IMR-90 (cell line): Measurements from ENCODE around the gene HLA-A. TPM values are rescaled to one million over a fixed set of nuclear protein-coding genes. Genes with fewer than 3 reads are reported as not detected.

ENCODE experiments used
- ATAC-seq: fragments of 200-7000 bp; cut with Tn5 transposase; 2 replicates; pipeline ENCODE4 v1.9.1; 2020; ENCODE audit warnings: low read depth, mild to moderate bottlenecking, moderate library complexity
- BruUV-seq: library from RNA; stranded (reverse); fragments of 400-500 nt; replicated peaks from 2 replicates; lab custom pipeline; 2021; lab: Mats Ljungman, UMichigan
- CTCF ChIA-PET: fragments of 300-600 bp; formaldehyde crosslinking; extraction: SDS; loops from one replicate; lab custom pipeline; 2021; ENCODE audit warnings: antibody characterized with exemption; lab: Yijun Ruan, JAX
- POLR2A ChIA-PET: fragments of 300-600 bp; sonication (Branson Sonifier 250); formaldehyde crosslinking; loops from one replicate; lab custom pipeline; 2022; ENCODE audit warnings: antibody characterized with exemption; ENCODE audit not compliant: unreplicated experiment; lab: Charles Lee
- DNase-seq: peaks from one replicate; pipeline ENCODE4 v3.0.0; 2013
- H2AFZ ChIP-seq: replicated peaks from 2 replicates; pipeline ENCODE3; 2013; ENCODE audit warnings: low read length, mild to moderate bottlenecking; ENCODE audit not compliant: poor library complexity
- H2AK5ac ChIP-seq: 2 replicates; pipeline ENCODE4 v1.6.1; 2013; ENCODE audit warnings: low read depth, low read length, inconsistent platforms
- H2AK9ac ChIP-seq: replicated peaks from 2 replicates; pipeline ENCODE3; 2013; ENCODE audit warnings: mild to moderate bottlenecking, low read depth, low read length, moderate library complexity; ENCODE audit not compliant: poor library complexity
- H2BK120ac ChIP-seq: 2 replicates; pipeline ENCODE4 v1.6.1; 2013; ENCODE audit warnings: low read depth, low read length, inconsistent platforms
- H2BK15ac ChIP-seq: 3 replicates; pipeline ENCODE4 v1.6.1; 2013; ENCODE audit warnings: low read depth, low read length, inconsistent platforms
- H2BK20ac ChIP-seq: 2 replicates; pipeline ENCODE4 v1.6.1; 2013; ENCODE audit warnings: low read depth, mild to moderate bottlenecking, inconsistent platforms, low read length, moderate library complexity
- H2BK5ac ChIP-seq: 2 replicates; pipeline ENCODE4 v1.6.1; 2013; ENCODE audit warnings: mild to moderate bottlenecking, low read depth, low read length, inconsistent platforms; ENCODE audit not compliant: poor library complexity, severe bottlenecking
- H3K14ac ChIP-seq: replicated peaks from 2 replicates; pipeline ENCODE4 v1.6.1; 2013; ENCODE audit warnings: low read depth, low read length, inconsistent platforms
- H3K18ac ChIP-seq: 2 replicates; pipeline ENCODE4 v1.6.1; 2013; ENCODE audit warnings: low read depth, low read length, control low read depth
- H3K23ac ChIP-seq: 2 replicates; pipeline ENCODE4 v1.6.1; 2013; ENCODE audit warnings: low read depth, low read length, inconsistent platforms
- H3K27ac ChIP-seq: 2 replicates; pipeline ENCODE4 v1.5.1; 2013; ENCODE audit warnings: mild to moderate bottlenecking, control low read depth, low read length; ENCODE audit not compliant: insufficient read depth
- H3K27me3 ChIP-seq: 2 replicates; pipeline ENCODE4 v1.6.1; 2013; ENCODE audit warnings: low read length; ENCODE audit not compliant: control insufficient read depth, insufficient read depth
- H3K36me3 ChIP-seq: 2 replicates; pipeline ENCODE4 v1.6.1; 2013; ENCODE audit warnings: low read length, mixed read lengths; ENCODE audit not compliant: control insufficient read depth, insufficient read depth
- H3K4ac ChIP-seq: 2 replicates; pipeline ENCODE4 v1.6.1; 2013; ENCODE audit warnings: low read depth, low read length, inconsistent platforms
- H3K4me1 ChIP-seq: 2 replicates; pipeline ENCODE4 v1.6.1; 2013; ENCODE audit warnings: low read length, mixed read lengths; ENCODE audit not compliant: control insufficient read depth, insufficient read depth
- H3K4me2 ChIP-seq: 2 replicates; pipeline ENCODE4 v1.6.1; 2013; ENCODE audit warnings: low read depth, mild to moderate bottlenecking, control low read depth, low read length, moderate library complexity
- H3K4me3 ChIP-seq: 2 replicates; pipeline ENCODE4 v1.5.1; 2013; ENCODE audit warnings: low read depth, mild to moderate bottlenecking, control low read depth, low read length, moderate library complexity; ENCODE audit not compliant: insufficient read depth
- H3K56ac ChIP-seq: 2 replicates; pipeline ENCODE4 v1.6.1; 2013; ENCODE audit warnings: low read length, inconsistent platforms; ENCODE audit not compliant: insufficient read depth; ENCODE audit errors: extremely low read depth
- H3K79me1 ChIP-seq, 2 experiments: 2 replicates each; pipeline ENCODE4 v1.6.1; 2013; ENCODE audit warnings: low read length in 2 of 2, inconsistent platforms in 1 of 2, low read depth in 1 of 2
- H3K9ac ChIP-seq: 2 replicates; pipeline ENCODE4 v1.6.1; 2013; ENCODE audit warnings: low read depth, low read length, control low read depth
- H3K9me1 ChIP-seq: 2 replicates; pipeline ENCODE4 v1.6.1; 2013; ENCODE audit warnings: low read length, inconsistent platforms; ENCODE audit not compliant: insufficient read depth
- H3K9me3 ChIP-seq: 2 replicates; pipeline ENCODE4 v1.6.1; 2013; ENCODE audit warnings: low read length; ENCODE audit not compliant: control insufficient read depth, insufficient read depth
- H4K20me1 ChIP-seq: 2 replicates; pipeline ENCODE4 v1.6.1; 2013; ENCODE audit warnings: low read length, inconsistent platforms; ENCODE audit not compliant: insufficient read depth
- H4K5ac ChIP-seq: 2 replicates; pipeline ENCODE4 v1.6.1; 2013; ENCODE audit warnings: mild to moderate bottlenecking, low read depth, low read length, control low read depth
- H4K8ac ChIP-seq, 2 experiments: 2 replicates each; pipeline ENCODE4 v1.6.1; 2013; ENCODE audit warnings: low read depth in 2 of 2, low read length in 2 of 2, control low read depth in 1 of 2, inconsistent platforms in 1 of 2
- H4K91ac ChIP-seq: 2 replicates; pipeline ENCODE4 v1.6.1; 2013; ENCODE audit warnings: low read depth, low read length, inconsistent platforms; ENCODE audit not compliant: insufficient read depth
- BHLHE40 ChIP-seq: fragments of 150-350 bp; IDR thresholded peaks from 2 replicates; pipeline ENCODE4 v1.6.1; 2016; ENCODE audit warnings: mild to moderate bottlenecking, low read depth, low read length
- CEBPB ChIP-seq: IDR thresholded peaks from 2 replicates; pipeline ENCODE4 v1.6.1; 2012; ENCODE audit warnings: low read depth, low read length, improper control_type of control experiment
- CHD1 ChIP-seq: IDR thresholded peaks from 2 replicates; pipeline ENCODE4 v1.6.1; 2012; ENCODE audit warnings: low read depth, low read length, improper control_type of control experiment
- MAZ ChIP-seq: IDR thresholded peaks from 2 replicates; pipeline ENCODE4 v1.6.1; 2012; ENCODE audit warnings: low read depth, mild to moderate bottlenecking, low read length, improper control_type of control experiment, moderate library complexity, borderline replicate concordance
- POLR2A ChIP-seq: IDR thresholded peaks from 2 replicates; pipeline ENCODE4 v1.6.1; 2012; ENCODE audit warnings: mild to moderate bottlenecking, low read depth, low read length
- RCOR1 ChIP-seq: IDR thresholded peaks from 2 replicates; pipeline ENCODE4 v1.6.1; 2012; ENCODE audit warnings: mild to moderate bottlenecking, low read length, improper control_type of control experiment; ENCODE audit not compliant: insufficient replicate concordance
- RFX5 ChIP-seq: IDR thresholded peaks from 2 replicates; pipeline ENCODE4 v1.8.0; 2012; ENCODE audit warnings: low read depth, mild to moderate bottlenecking, low read length, moderate library complexity
- WGBS, 2 experiments: methylation state at CpG; one replicate each; pipeline versions ENCODE4 v1.1.5 to v1.1.7; 2013; ENCODE audit warnings: missing lambda C conversion rate in 2 of 2; ENCODE audit not compliant: insufficient read length in 1 of 2; ENCODE audit errors: extremely low coverage in 2 of 2; 5-methylcytosine and 5-hydroxymethylcytosine counted together
- dilution Hi-C: fragments of 300-500 bp; cut with HindIII; formaldehyde crosslinking; loops from one replicate; pipeline ENCODE4 v1.14.3; 2018; ENCODE audit warnings: low sequenced_read_pairs; ENCODE audit not compliant: unreplicated experiment
- in situ Hi-C: fragments of 300-500 bp; cut with MboI; formaldehyde crosslinking; loops from 3 replicates; pipeline ENCODE4 v1.14.3; 2019; ENCODE audit warnings: low sequenced_read_pairs, inconsistent platforms, mixed read lengths
- intact Hi-C: fragments of 100-400 bp; cut with micrococcal nuclease; formaldehyde crosslinking; loops from 2 replicates; pipeline ENCODE4 v1.10.0; 2022
- polyA plus RNA-seq, 3 experiments: library from polyadenylated mRNA; depleted of rRNA; stranded (reverse); fragments of >200 nt; gene quantifications; 2 replicates each; pipeline ENCODE4 v1.2.3, GENCODE V29; 2012; ENCODE audit warnings: low replicate concordance in 1 of 3
- total RNA-seq: library from RNA; depleted of rRNA; stranded (reverse); fragments of >200 nt; gene quantifications from 2 replicates; pipeline ENCODE4 v1.2.3, GENCODE V29; 2012
- TF ChIP-seq, protein P1 (sequence below): fragments of 150-350 bp; IDR thresholded peaks from 2 replicates; pipeline ENCODE4 v1.6.1; 2016; ENCODE audit warnings: low read depth, mild to moderate bottlenecking, low read length, moderate library complexity, borderline replicate concordance

Gene HLA-A
- total and polyA plus RNA-seq, 2 of the 4 experiments (the other 2 are of a cell fraction): 94.5 to 218 TPM

DNA sequence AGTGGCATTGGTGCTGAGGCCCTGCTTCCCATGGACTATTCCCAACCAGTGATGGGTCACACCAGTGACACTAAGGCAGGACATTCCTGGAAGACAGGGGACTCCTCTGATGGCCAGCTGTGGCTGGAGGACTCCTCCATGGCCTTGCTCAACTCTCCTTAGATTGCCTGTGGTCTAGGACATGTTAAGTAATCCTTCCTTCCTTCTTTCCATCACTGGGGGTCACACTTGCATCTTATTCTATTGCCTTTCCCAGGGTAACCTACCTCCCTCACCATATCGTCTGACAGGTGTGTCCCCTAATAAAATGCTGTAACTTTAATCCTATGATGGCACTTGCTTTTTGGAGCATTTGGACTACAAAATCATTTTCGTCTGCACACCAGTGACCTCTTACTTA, 24.5 kb upstream of the HLA-A start:
- no peaks in the 10 kb centered on the region for H3K79me1 ChIP-seq
- no peak overlapping the region for H2AK5ac ChIP-seq
- intact Hi-C loops (no loop called here), dilution Hi-C loops (no loop called here), in situ Hi-C loops (loop anchor here (5.0 kb wide), 1 partner anchor 84 kb away; no protein-coding TSS in a partner anchor)
- 33% methylated on average over 1 of the region's 2 CpGs; no CpG with 5 or more reads in 1 of the 2 experiments for WGBS, 2 experiments
- no peak overlapping the region for H4K8ac ChIP-seq
- no peak overlapping the region for H2BK120ac ChIP-seq
- no peaks in the 10 kb centered on the region for H4K20me1 ChIP-seq
- no peak overlapping the region for H2BK20ac ChIP-seq
- DNase-seq (no peak), ATAC-seq (no peak)
- H3K27me3 ChIP-seq: peaks cover 22% of the 10 kb centered on the region
- ChIA-PET POLR2A (no interaction called here), CTCF (no interaction called here)
- H2BK5ac ChIP-seq: no peak overlapping the region
- H3K4me3 ChIP-seq: no peak overlapping the region
- no peak for TF ChIP-seq RFX5
- no peak for TF ChIP-seq POLR2A
- TF ChIP-seq, protein P1, sequence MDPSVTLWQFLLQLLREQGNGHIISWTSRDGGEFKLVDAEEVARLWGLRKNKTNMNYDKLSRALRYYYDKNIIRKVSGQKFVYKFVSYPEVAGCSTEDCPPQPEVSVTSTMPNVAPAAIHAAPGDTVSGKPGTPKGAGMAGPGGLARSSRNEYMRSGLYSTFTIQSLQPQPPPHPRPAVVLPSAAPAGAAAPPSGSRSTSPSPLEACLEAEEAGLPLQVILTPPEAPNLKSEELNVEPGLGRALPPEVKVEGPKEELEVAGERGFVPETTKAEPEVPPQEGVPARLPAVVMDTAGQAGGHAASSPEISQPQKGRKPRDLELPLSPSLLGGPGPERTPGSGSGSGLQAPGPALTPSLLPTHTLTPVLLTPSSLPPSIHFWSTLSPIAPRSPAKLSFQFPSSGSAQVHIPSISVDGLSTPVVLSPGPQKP: no peak
- TF ChIP-seq CEBPB: no peak
- TF ChIP-seq BHLHE40: no peak
- TF ChIP-seq CHD1: no peak
- no peak for TF ChIP-seq RCOR1
- no peak for TF ChIP-seq MAZ
- H3K36me3 ChIP-seq: no peaks in the 10 kb centered on the region
- H2AFZ ChIP-seq: no peak overlapping the region
- no peak overlapping the region for H3K56ac ChIP-seq
- no peak overlapping the region for H3K27ac ChIP-seq
- H3K4ac ChIP-seq: no peak overlapping the region
- no peak overlapping the region for H4K91ac ChIP-seq
- no peaks in the 10 kb centered on the region for H3K9me3 ChIP-seq
- no TSS peak for BruUV-seq
- no peak overlapping the region for H3K23ac ChIP-seq
- H3K14ac ChIP-seq: no peak overlapping the region
- no peak overlapping the region for H3K4me2 ChIP-seq
- H3K9ac ChIP-seq: no peak overlapping the region
- no peak overlapping the region for H3K18ac ChIP-seq
- no peaks in the 10 kb centered on the region for H3K4me1 ChIP-seq
- H3K9me1 ChIP-seq: no peaks in the 10 kb centered on the region
- no peak overlapping the region for H2BK15ac ChIP-seq
- H2AK9ac ChIP-seq: no peak overlapping the region
- H4K5ac ChIP-seq: no peak overlapping the region
